B cell (primary cell): ENCODE data around the gene C20orf144. TPM values are rescaled to one million over a fixed set of nuclear protein-coding genes. Genes with fewer than 3 reads are reported as not detected.

Experiments
- ATAC-seq: fragments of 200-7000 bp; cut with Tn5 transposase; one replicate; pipeline ENCODE4 v1.10.0; 2021; ENCODE audit warnings: low read depth, mild to moderate bottlenecking, moderate number of reproducible peaks, moderate library complexity
- CTCF ChIA-PET: fragments of 350-600 bp; sonication (Branson Sonifier 250); formaldehyde crosslinking; loops from one replicate; lab custom pipeline; 2021; ENCODE audit warnings: antibody characterized with exemption, inconsistent platforms; lab: Charles Lee
- POLR2A ChIA-PET: fragments of 350-600 bp; sonication (Branson Sonifier 250); formaldehyde crosslinking; loops from one replicate; lab custom pipeline; 2021; ENCODE audit warnings: antibody characterized with exemption; lab: Charles Lee
- DNase-seq: peaks from one replicate; pipeline ENCODE4 v3.0.0; 2013
- H2AFZ ChIP-seq: 2 replicates; pipeline ENCODE4 v1.6.1; 2012; ENCODE audit warnings: mild to moderate bottlenecking, low read depth, low read length; ENCODE audit not compliant: insufficient read depth, poor library complexity, severe bottlenecking
- H3K27ac ChIP-seq, 2 donors: 1 replicate in 1 of 2; 2 replicates in 1 of 2; pipeline ENCODE4 v1.5.1; 2012 to 2013; ENCODE audit warnings: low read length in 2 of 2, mild to moderate bottlenecking in 2 of 2, moderate library complexity in 1 of 2
- H3K27me3 ChIP-seq, 4 experiments: fragments of 200-600 bp in 1 of 4; sonication (generic) in 1 of 4; replicated peaks in 1 of 4; 1 replicate in 2 of 4; 2 replicates in 2 of 4; pipeline versions ENCODE4 v1.6.1 to v1.7.0; 2013 to 2016; ENCODE audit warnings: low read length in 3 of 4, mild to moderate bottlenecking in 2 of 4, mixed read lengths in 1 of 4, moderate library complexity in 1 of 4; ENCODE audit not compliant: insufficient read depth in 4 of 4, control insufficient read depth in 3 of 4; ENCODE audit errors: control extremely low read depth in 1 of 4
- H3K36me3 ChIP-seq, 2 experiments: replicated peaks in 1 of 2; 1 replicate in 1 of 2; 2 replicates in 1 of 2; pipeline versions ENCODE4 v1.6.1 to v1.7.1; 2013; ENCODE audit warnings: low read length in 1 of 2; ENCODE audit not compliant: insufficient read depth in 2 of 2, control insufficient read depth in 1 of 2; ENCODE audit errors: control extremely low read depth in 1 of 2, extremely low read depth in 1 of 2
- H3K4me1 ChIP-seq, 2 donors: fragments of 200-600 bp in 1 of 2; sonication (generic) in 1 of 2; 1 replicate in 1 of 2; 2 replicates in 1 of 2; pipeline versions ENCODE4 v1.5.1 to v1.6.1; 2013 to 2017; ENCODE audit warnings: low read length in 2 of 2; ENCODE audit not compliant: control insufficient read depth in 2 of 2, insufficient read depth in 2 of 2
- H3K4me2 ChIP-seq: replicated peaks from 2 replicates; pipeline ENCODE3; 2012; ENCODE audit warnings: mild to moderate bottlenecking, low read depth, low read length; ENCODE audit not compliant: poor library complexity, severe bottlenecking
- H3K4me3 ChIP-seq, 5 experiments: fragments of 200-600 bp in 1 of 5; sonication (generic) in 1 of 5; 1 replicate in 3 of 5; 2 replicates in 2 of 5; pipeline versions ENCODE4 v1.5.1 to v1.7.0; 2011 to 2016; ENCODE audit warnings: low read length in 4 of 5, mild to moderate bottlenecking in 4 of 5, low read depth in 2 of 5, control low read depth in 1 of 5, moderate library complexity in 1 of 5; ENCODE audit not compliant: insufficient read depth in 1 of 5; ENCODE audit errors: control extremely low read depth in 1 of 5, extremely low read depth in 1 of 5
- H3K79me2 ChIP-seq: fragments of 200-600 bp; sonication (generic); one replicate; pipeline ENCODE4 v1.6.0; 2016; ENCODE audit warnings: low read length; ENCODE audit not compliant: control insufficient read depth, insufficient read depth
- H3K9ac ChIP-seq: fragments of 200-600 bp; sonication (generic); 2 replicates; pipeline ENCODE4 v1.6.1; 2017; ENCODE audit warnings: mild to moderate bottlenecking, low read length, moderate library complexity
- H3K9me3 ChIP-seq, 3 donors: one replicate each; pipeline versions ENCODE4 v1.6.1 to v1.7.1; 2013; ENCODE audit warnings: low read length in 2 of 3; ENCODE audit not compliant: control insufficient read depth in 2 of 3, insufficient read depth in 1 of 3; ENCODE audit errors: control extremely low read depth in 1 of 3
- H4K20me1 ChIP-seq: 2 replicates; pipeline ENCODE4 v1.6.0; 2012; ENCODE audit warnings: mild to moderate bottlenecking, low read length; ENCODE audit not compliant: insufficient read depth, control insufficient read depth, poor library complexity, severe bottlenecking
- H3K27ac Mint-ChIP-seq: one replicate; pipeline ENCODE4 v1.8.0; 2021; ENCODE audit warnings: mixed read lengths
- H3K27me3 Mint-ChIP-seq: one replicate; pipeline ENCODE4 v1.8.0; 2021; ENCODE audit warnings: mixed read lengths
- H3K4me1 Mint-ChIP-seq: one replicate; pipeline ENCODE4 v1.8.0; 2021; ENCODE audit warnings: mixed read lengths
- H3K4me3 Mint-ChIP-seq: one replicate; pipeline ENCODE4 v1.8.0; 2021; ENCODE audit warnings: mixed read lengths
- H3K9me3 Mint-ChIP-seq: one replicate; pipeline ENCODE4 v1.8.0; 2022; ENCODE audit warnings: mixed read lengths; ENCODE audit not compliant: insufficient read depth
- EZH2 ChIP-seq: IDR thresholded peaks from 2 replicates; pipeline ENCODE4 v1.6.1; 2012; ENCODE audit warnings: borderline replicate concordance, low read depth, mild to moderate bottlenecking, moderate library complexity, low read length; ENCODE audit not compliant: insufficient read depth, poor library complexity, severe bottlenecking
- WGBS: methylation state at CpG from one replicate; pipeline ENCODE4 v1.1.5; 2013; ENCODE audit warnings: missing lambda C conversion rate; ENCODE audit not compliant: insufficient coverage; 5-methylcytosine and 5-hydroxymethylcytosine counted together
- intact Hi-C: fragments of 100-400 bp; cut with micrococcal nuclease; formaldehyde crosslinking; loops from one replicate; pipeline ENCODE4 v1.10.0; 2022
- polyA plus RNA-seq: library from polyadenylated mRNA; depleted of rRNA; stranded (reverse); fragments of >200 nt; gene quantifications from 2 replicates; pipeline ENCODE4 v1.2.3, GENCODE V29; 2012
- total RNA-seq, 2 donors: library from RNA; stranded (reverse); fragments of 120-200 nt in 1 of 2; gene quantifications; 1 replicate in 1 of 2; 2 replicates in 1 of 2; pipeline versions ENCODE4 v1.2.3 to v1.2.4, GENCODE V29; 2013 to 2022
- TF ChIP-seq, protein P1 (sequence below): fragments of 200-600 bp; IDR thresholded peaks from one replicate; pipeline ENCODE4 v1.8.0; 2022; ENCODE audit warnings: antibody characterized with exemption, mild to moderate bottlenecking

The C20orf144 gene
- total and polyA plus RNA-seq, 2 donors (not counting 1 experiment from before 2014, with no cell fraction given) = 0.27 to 0.44 TPM

DNA sequence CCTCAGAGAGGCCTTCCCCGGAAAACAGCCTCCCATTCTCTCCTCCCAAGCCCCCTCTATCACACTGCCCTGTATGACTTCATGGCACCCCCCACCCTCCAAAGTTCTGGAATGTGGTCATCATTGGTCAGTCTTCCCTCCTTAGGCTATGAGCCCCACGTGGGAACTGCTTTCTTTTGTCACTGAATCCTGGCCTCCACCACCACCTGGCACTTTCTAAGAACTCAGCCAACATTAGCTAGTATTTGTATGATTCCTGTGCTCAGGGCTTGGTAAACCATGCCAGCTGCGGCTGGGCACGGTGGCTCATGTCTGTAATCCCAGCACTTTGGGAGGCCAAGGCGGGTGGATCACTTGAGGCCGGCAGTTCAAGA lies 32.5 kb downstream of the C20orf144 start:
- ATAC-seq = no peak
- Histone ChIP-seq H3K4me3 (no peak overlapping the region), H3K4me2 (no peak overlapping the region), H3K4me1 (no peaks in the 10 kb centered on the region), H4K20me1 (no peaks in the 10 kb centered on the region), H3K27ac (no peak overlapping the region), H3K79me2 (no peaks in the 10 kb centered on the region), H3K9ac (no peak overlapping the region), H3K36me3 (no peaks in the 10 kb centered on the region), H2AFZ (no peak overlapping the region), H3K9me3 (peaks cover 0 to 11% (median 0%) of the 10 kb centered on the region in 3 donors), H3K27me3 (no peaks in the 10 kb centered on the region)
- Mint-ChIP-seq H3K27ac (no peak overlapping the region), H3K4me1 (no peaks in the 10 kb centered on the region), H3K4me3 (no peak overlapping the region), H3K9me3 (no peaks in the 10 kb centered on the region), H3K27me3 (no peaks in the 10 kb centered on the region)
- ChIA-PET POLR2A (no interaction called here), CTCF (no interaction called here)
- intact Hi-C loops = no loop called here
- 93% methylated on average over 6 of the region's 6 CpGs for WGBS
- DNase-seq = no peak
- TF ChIP-seq, protein P1, sequence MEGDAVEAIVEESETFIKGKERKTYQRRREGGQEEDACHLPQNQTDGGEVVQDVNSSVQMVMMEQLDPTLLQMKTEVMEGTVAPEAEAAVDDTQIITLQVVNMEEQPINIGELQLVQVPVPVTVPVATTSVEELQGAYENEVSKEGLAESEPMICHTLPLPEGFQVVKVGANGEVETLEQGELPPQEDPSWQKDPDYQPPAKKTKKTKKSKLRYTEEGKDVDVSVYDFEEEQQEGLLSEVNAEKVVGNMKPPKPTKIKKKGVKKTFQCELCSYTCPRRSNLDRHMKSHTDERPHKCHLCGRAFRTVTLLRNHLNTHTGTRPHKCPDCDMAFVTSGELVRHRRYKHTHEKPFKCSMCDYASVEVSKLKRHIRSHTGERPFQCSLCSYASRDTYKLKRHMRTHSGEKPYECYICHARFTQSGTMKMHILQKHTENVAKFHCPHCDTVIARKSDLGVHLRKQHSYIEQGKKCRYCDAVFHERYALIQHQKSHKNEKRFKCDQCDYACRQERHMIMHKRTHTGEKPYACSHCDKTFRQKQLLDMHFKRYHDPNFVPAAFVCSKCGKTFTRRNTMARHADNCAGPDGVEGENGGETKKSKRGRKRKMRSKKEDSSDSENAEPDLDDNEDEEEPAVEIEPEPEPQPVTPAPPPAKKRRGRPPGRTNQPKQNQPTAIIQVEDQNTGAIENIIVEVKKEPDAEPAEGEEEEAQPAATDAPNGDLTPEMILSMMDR = no peak
- no peak for TF ChIP-seq EZH2

DNA sequence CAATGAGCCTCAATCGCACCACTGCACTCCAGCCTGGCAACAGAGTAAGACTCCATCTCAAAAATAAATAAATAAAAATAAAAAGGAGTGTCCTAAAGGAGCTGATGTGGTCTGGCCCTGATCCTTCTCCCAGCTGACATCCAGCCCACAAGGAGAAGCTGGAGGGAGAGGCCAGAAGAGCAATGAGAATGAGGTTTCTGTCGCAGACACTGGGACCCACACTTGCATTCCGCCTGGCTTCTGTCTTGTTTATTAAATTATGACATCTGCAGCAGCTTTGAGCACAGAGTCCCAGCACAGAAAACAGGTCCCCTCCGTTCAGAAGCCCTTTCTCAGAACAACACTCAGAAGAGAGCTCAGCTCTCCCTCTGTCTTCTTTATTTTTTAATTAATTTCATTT lies 34.3 kb downstream of the C20orf144 start:
- H3K4me1 ChIP-seq = no peaks in the 10 kb centered on the region
- no peak overlapping the region for H3K9ac ChIP-seq
- CTCF ChIA-PET = no interaction called here
- H3K27ac ChIP-seq = no peak overlapping the region
- H2AFZ ChIP-seq = no peak overlapping the region
- intact Hi-C loops = no loop called here
- no peaks in the 10 kb centered on the region for H3K27me3 ChIP-seq
- no peaks in the 10 kb centered on the region for H4K20me1 ChIP-seq
- TF ChIP-seq, protein P1 = no peak
- TF ChIP-seq EZH2 = no peak
- Mint-ChIP-seq H3K27ac (no peak overlapping the region), H3K27me3 (no peaks in the 10 kb centered on the region), H3K4me3 (no peak overlapping the region), H3K4me1 (no peaks in the 10 kb centered on the region), H3K9me3 (no peaks in the 10 kb centered on the region)
- H3K4me2 ChIP-seq = no peak overlapping the region
- H3K79me2 ChIP-seq = no peaks in the 10 kb centered on the region
- H3K36me3 ChIP-seq = no peaks in the 10 kb centered on the region
- DNase-seq (no peak), ATAC-seq (no peak)
- H3K4me3 ChIP-seq = no peak overlapping the region
- 80% methylated on average over 2 of the region's 4 CpGs for WGBS
- POLR2A ChIA-PET = no interaction called here
- H3K9me3 ChIP-seq = peaks cover 0 to 19% (median 0%) of the 10 kb centered on the region in 3 donors
